Activated T-helper 1 cell treated with anti-CD3 and anti-CD28 coated beads, Interleukin-2, amount 50 U/mL, for 16 hours (primary cell): ENCODE measurements around the gene BICD1.

Source experiments
- DNase-seq, 2 donors: peaks; one replicate each; pipeline ENCODE4 v3.0.0-alpha.2; 2020; ENCODE audit warnings: low read depth in 1 of 2, low spot score in 1 of 2

The BICD1 gene

DNA sequence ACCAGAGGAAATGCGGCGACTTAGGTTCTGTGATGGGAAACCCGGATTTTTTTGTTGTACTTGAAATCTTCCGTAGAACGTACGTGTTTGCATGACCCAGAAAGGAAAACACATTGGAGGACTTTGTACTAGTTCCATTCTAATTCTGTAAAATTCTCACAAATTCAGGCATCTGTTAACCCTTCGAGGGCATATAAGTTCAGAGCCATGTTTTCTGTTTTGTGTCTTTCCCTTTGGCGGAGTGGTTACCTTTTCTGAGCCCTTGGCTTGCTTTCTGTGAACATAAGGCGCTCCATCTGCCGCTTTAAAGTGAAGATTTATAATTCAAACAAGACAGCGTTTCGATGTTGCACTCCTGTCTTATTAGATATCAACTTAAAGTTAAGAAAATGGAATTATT is 34.2 kb downstream of the BICD1 start:
- no peak for DNase-seq

DNA sequence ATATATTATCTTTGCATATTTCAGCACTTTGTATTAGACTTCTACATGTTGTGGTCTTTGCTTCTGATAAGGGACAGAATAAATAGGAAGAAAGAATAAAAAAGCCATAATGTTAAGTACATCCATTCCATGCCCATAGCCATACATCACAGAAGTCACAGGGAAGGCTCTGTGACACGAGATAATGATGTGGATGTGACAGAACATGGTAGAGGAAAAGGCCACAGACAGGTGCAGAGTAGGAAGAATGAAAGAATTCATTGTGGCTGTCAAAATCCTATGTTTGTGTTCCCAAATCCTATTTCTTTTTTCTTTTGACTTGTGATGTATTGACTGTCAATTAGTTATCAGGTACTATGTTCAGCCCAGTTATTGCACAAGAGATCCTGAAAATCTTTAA is 38.4 kb downstream of the BICD1 start:
- DNase-seq = no peak

DNA sequence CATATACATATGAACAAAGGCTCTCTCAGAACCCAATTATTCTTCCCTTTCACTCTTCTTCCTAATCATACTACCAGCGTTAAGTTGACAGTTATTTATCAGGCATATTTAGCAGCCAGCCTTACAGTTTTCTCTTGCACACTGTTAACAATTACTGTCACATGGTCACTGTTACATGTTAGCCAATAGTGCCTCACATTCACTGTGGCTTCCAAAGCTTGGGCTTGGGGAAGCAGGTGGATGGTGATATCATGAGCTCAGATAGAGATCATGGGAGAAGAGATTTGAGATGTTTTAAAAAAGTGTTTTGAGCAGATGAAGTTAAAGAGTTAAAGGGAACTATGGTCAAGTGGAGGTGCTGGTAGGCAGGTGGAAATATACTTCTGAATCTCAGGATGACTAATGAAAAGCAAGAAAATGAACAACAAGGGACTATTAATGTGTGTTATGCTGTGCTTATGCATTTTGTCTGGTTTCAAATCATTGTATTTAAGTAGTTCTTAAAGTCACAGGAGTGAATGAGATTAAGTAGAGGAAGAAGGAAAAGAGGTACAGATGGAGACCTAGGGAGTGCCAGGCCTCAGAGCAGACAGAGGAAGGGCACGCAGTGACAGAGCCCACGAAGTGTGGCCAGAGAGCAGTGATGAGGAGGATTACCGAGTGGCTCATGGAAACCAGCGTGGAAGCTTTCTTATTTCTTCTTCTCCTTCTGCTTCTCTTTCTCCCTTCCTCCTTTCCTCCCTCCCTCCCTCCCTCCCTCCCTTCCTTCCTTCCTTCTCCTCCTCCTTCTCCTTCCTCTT is 39.6 kb downstream of the BICD1 start:
- no peak for DNase-seq

DNA sequence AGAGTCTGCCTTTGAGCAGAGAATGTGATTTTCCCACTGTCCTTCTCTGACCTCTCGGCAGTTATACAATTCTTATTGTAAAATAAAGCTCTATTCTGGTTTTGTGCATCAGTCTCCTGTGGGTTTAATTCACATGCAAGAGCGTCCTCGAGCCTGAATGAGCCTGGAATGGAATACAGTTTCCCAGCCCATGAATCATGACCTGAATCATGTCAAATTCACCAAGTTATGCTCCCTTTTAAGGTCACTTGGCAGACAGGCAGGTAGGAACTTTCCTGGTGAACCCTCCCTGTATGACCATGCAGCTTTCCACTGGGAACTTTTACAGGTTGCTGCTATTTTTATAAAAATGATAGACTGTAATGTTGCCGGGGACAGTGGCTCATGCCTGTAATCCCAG is 41.7 kb downstream of the BICD1 start:
- no peak for DNase-seq

- DNase-seq = no peak
These were observed 42.8 kb downstream of the BICD1 start for GRCh38 chr12:32149489-32149888.

DNA sequence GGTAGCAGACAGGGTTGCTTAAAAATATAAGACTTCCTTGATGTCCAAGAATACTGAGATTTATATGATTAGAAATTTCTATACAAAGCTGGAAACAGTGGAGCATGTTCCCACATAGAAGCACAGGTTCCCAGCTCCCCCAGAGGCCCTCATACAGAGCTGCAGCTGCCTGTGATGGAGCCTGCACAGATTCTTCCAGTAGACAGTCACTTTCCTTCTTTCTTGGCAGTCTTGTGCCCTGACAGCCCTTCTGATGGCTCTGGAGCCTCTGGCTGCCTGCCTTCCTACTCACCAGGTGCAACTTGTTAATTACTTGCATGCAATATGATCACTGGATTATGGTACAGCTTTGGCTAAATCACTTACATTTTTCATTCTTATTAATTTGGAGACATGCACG is 44.4 kb downstream of the BICD1 start:
- no peak for DNase-seq

GRCh38 chr12:32151552-32151951 is 44.9 kb downstream of the BICD1 start:
- DNase-seq = no peak

DNA sequence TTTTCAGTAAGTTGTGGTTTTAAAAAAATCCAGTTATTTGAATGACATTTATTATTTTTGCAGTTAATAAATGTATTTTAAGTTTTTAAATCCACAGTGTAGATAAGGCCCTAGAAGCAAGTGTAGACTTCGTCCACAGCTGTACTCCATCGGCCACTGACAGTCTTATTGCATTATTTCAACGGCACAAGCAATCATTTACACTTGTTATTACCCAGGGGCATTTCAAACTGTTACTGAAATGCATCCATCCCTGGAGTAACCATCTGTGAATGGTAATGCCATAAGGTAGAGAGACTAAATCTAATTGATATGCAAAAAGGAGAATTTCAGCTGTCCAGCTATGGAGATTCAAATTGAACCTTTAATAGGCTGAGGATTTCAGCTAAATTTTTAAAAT is 48.4 kb downstream of the BICD1 start:
- DNase-seq = no peak

GRCh38 chr12:32155961-32156529 is 49.4 kb downstream of the BICD1 start:
- no peak for DNase-seq

DNA sequence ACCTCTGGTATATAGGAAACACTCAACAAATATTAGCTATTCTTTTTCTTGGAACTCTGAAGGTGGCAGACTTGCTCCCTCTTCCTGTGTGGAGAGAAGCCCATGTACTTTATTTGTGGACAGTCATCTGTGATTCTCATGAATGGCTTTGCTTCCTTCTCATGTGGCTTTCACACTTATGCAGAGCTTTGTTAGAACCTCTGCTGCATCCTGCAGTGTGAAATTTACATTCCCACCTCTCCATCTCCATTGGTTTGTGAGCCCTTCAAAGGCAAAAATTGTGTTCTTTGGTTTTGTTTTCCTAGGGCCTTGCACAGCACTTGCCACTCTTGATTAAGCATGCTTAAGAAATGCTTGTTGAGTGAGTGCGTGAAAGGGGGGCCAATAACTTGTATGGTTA is 51.9 kb downstream of the BICD1 start:
- no peak for DNase-seq

DNA sequence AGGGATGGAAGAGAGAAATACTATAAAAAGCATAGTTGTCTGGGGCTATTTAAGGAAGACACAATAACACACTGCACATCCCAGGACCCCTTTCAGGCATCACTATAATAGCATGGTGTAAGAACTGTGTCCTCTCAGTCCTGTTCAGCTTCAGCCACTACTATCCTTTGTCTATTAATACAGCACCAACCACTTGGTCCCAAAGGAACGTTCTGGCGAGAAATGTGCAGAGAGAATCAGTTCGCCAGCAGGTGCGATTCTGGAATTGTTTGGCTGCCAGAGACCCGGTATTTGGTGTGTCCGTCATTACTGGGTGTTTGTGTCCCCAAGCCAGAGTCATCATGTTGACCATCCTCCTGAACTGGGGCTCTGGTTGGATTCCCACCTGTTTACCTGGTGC is 52.7 kb downstream of the BICD1 start:
- DNase-seq = no peak

GRCh38 chr12:32159925-32160324 is 53.3 kb downstream of the BICD1 start:
- no peak for DNase-seq

DNA sequence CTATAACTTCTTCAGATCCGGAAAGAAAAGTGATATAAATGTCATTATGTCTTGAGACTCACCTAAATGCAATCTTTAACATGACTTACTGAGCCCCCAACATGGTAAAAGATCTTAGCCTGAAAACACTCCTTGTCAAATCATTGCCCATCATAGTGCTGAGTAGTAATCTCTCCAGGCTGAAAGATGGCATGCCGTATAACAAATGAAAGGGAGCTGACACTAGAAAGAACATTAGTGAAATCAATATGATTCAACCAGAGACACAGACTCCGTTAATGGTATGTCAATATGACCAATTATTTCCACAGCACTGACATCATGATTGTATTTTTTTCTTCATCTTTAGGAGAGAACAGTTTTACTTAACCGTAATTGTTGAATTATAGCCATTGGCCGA is 54.4 kb downstream of the BICD1 start:
- no peak for DNase-seq

GRCh38 chr12:32163596-32163995 is 56.9 kb downstream of the BICD1 start:
- DNase-seq = no peak

DNA sequence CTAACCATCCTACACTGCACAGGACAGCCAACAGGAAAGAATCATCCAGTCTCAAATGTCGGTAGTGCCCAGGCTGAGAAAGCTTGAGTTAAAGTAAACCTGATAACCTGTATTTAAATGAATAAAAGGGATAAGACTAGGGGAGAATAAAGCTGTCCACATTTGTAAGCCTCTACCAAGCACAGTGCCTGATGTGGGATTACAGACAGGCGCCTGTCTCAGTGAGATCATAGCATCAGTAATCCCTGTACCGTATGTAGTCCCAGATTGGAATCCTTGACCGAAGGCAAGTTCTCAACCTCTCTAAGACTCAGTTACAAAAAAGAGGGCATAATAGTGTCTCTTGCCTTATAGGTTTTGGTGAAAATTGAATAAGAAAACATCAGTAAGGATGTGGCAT is 59.9 kb downstream of the BICD1 start:
- no peak for DNase-seq

GRCh38 chr12:32170437-32170998 is 63.9 kb downstream of the BICD1 start:
- DNase-seq = no peak

GRCh38 chr12:32171211-32171610 is 64.6 kb downstream of the BICD1 start:
- DNase-seq = no peak

DNA sequence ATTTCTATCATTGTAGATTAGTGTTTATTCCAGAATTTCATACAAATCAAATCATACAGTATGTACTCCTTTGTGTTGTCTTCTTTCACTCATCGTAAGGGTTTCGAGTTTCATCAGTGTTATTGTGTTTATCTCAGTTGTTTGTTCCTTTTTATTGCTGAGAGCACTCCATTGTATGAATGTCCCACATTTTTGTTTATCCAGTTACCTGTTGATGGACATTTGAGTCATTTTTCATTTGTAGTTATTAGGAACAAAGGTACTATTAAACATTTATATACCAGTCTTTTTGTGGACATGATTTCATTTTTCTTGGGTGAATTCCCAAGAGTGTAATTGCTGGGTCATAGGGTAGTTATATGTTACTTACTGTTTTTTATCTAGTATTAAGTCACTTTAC is 70.0 kb downstream of the BICD1 start:
- no peak for DNase-seq

DNA sequence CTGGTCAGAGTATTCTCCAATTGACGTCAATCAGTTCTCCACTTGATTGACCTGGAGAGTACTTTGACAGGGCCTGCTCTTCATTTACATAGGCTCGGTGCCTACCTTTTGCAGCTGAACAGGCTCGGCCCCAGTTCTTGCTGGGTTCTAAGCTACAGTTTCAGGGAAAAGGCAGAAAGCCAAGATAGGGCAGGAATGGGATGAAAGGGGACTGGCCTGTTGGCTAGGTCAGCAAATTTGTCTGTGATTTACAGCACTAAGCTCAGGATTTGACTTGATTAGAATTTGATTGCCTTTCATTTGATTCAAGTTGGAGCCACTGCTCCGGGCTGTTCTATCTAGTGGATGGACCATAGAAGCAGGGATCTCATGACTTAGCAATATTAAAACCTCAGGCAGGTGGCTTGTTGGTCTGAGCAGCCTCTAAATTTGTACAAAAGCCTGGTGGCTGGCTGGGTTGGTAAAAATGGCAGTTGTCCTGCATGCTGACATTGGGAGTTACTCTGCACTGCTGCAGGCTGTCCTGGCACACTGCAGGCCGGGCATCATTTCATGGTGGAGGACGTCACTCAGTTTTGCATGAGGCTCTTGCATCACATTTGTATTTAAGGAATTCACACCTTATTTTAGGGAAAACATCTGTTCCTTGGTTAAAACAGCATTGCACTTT is 71.8 kb downstream of the BICD1 start:
- DNase-seq = no peak

- no peak for DNase-seq
These were observed 72.4 kb downstream of the BICD1 start for GRCh38 chr12:32179011-32179395.

DNA sequence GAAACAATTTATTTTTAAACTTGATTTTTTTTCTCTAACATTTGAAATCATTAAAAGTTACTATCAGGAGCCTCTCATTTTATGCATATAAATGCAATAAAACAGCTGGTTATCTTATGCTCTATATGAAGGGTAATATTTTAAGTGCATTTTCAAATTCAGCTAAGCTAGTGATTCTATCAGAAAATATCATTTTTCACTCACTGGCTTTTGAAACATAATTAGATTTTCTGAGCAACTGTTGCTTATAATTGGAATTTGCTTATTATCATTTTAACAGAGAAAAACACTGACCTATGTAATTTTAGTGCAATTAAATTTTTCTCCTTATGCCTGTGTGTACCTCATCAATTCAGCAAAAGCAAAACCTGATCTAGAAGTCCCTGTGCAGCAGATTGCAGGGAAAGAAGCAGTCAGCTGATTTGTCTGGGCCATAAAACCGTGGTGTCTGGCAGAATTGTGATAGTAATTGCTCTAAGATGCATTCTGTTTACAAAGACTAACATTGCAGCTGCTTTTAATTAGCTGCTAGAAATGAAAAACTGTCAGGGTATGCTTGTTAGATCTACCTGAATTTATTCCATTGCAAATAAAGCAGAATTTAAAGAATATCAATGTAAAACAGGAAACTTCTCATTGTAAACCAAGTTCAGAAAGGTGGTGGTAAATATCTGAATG is 75.0 kb downstream of the BICD1 start:
- DNase-seq = no peak

DNA sequence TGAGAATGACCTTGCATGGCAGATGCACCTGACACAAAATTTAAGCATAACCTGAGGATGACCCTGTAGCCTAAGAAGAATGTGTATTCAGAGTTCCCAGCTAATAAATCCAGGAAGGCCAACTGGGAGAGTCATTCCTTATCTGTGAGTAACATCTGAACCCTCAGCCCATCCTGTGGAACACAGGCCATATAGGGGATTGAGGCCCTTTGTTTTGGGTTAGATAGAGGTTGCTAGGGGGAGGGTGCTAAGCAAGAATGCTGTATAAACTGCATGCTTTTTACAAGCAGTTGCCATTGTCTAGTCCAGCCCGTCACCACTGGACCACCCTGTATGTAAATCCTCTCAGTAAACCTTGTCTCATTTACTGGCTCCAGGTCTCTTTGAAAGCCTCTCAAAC is 77.0 kb downstream of the BICD1 start:
- no peak for DNase-seq
